CD4-positive, alpha-beta T cell treated with Interleukin-6 for 4 hours (primary cell): Measurements from ENCODE around the gene CP.

Experiments used
- DNase-seq: peaks from one replicate; pipeline ENCODE4 v3.0.0-alpha.2; 2020; ENCODE audit warnings: mixed read lengths

Gene CP

GRCh38 chr3:149180057-149180573 is 41.5 kb downstream of the CP start:
- no peak for DNase-seq

DNA sequence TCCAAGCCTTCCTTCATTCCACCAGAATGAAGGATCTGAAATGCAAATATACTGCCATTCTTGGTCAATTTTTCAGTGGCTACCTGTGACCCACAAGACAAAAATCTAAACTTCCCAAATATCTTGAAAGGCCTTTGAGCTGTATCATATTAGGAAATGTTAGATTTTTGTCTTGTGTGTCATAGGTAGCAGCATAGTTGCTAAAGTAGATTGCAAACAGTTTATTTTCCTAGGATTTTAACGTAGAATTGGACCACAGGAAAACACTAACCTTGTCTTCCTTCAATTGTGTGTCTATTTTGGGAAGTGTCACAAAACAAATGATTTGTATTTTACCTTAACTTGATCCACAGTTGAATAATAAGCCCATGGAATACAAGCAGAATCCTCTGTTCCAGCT is 42.4 kb downstream of the CP start:
- DNase-seq, result no peak

DNA sequence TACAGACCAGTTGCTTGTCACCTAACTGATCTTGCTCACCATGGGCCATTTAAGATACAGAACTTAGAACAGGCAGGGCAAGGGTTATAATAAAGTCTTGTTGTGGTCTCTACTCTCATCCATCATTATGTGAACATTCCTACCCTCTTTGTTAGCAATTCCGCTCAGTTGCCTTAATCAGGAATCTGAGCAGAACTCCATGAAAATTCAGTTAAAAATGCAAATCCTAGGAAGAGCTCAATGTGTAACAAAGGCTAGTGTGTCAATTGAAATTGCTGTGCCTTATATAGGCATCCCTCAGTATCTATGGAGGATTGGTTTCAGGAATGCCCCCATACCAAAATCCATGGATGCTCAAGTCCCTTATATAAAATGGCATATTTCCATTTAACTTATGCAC is 44.5 kb downstream of the CP start:
- no peak for DNase-seq

DNA sequence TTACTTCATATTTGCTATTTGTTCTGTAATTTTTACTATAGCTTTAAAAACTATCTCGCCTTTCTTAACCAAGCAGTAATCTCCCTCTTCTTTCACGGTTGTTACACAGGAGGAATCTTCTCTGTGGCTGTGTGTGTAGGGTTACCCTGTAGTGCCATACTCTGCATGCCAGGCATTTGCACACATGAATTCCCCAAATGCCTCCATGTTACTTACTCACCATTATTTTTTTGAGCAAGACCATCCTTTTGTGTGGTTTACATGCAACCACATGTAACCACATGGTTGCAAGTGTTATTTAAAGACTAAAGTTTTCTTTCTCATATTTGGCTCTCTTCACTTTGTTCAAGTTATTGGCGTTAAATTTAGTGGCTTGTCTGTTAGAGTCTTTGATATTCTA is 46.7 kb downstream of the CP start:
- no peak for DNase-seq

DNA sequence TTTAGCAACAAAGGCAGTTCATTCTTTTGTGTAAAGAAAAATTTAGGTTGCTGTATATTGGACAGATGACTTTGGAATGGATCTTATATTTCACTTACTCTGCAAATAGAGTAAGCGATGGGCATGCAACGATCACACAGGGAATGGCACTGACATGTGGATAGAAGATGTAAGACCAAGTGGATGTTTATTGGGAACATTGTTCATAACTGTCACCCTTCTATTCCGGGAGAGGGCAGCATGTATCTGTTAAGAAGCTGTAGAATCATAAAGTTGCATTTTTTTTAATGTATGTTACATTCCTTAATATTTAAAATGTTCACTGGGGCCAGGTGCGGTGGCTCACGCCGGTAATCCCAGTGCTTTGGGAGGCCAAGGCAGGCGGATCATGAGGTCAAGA is 51.0 kb downstream of the CP start:
- DNase-seq, result no peak

DNA sequence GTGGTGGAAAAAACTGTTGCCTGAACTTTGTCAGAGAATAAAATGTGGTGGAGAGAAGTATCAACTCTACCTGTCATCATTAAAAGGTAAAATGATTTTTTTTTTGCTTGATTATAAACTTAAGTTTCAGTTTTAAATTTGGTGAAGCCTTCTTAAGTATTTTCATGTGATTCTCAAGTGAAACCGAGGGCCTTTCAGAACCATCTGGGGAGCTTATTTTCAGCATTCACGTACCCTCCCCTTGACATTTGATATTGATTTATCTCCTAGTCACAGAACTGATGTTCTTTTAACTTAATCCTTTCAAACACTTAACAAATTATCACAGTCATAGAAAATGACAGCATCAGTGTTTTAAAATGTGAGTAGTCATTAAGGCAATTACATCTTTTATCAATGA is 53.7 kb downstream of the CP start:
- DNase-seq, result no peak

DNA sequence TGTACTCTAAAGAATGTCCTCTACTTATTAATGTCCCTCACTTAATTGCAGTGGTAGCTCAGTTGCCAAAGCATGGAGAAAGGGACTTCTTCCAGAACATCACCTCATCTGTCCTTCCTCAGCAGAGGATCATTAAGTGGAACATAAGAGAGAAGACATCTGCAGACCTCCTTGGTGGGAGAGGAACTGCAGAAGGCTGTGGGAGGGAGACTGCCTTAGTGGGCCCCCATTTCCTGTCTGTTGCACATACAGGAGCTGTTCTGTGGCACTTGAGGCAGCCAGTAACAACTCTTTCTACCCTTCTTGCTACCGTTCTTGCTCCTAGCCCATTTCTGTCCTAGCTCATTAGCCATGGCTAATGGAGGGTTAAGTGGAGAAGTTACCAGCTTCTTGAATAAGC is 58.6 kb downstream of the CP start:
- no peak for DNase-seq

DNA sequence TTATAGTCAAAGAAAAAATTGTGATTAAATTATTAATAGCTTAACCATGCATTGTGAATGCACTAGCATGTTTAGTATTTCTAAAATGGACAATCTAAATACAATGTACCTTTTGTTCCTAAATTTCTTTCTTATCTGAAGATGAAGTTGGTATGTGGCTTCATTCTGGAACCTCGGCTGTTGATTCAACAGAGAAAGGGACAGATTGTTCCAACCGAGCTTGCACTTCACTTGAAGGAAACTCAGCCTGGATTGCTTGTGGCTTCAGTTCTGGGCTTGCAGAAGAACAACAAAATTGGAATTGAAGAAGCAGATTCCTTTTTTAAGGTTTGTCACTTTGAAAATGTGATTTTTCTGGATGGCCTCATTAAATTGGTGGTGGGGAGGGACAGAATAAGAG is 59.6 kb downstream of the CP start:
- no peak for DNase-seq

DNA sequence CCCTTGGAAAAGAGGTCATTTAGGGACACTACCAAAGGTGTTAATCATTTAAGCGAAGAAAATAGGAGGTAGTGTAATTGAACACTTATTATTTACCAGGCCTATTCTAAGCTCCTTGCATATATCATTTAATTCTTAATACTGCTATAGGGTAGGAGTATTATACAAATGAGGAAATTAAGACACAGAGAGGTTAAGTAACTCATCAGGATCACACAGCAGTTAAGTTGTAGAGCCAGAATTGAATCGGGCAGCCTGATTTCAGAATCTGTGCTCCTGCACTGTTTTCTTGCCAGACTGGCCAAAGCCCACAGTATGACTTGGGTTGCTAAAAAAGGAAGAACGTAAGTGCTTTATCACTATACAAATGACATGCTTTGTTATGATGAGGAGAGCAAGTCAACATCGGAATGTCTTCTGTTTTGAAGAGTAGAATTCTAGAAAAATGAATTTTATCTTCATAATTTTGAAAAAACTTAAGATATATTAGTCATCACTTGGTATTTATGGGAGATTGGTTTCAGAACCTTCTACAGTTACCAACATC is 60.8 kb downstream of the CP start:
- no peak for DNase-seq

- DNase-seq, result no peak
Observed at GRCh38 chr3:149153402-149153801, 68.2 kb downstream of the CP start.

GRCh38 chr3:149152420-149152819 is 69.2 kb downstream of the CP start:
- no peak for DNase-seq

- DNase-seq, result no peak
Observed at GRCh38 chr3:149151843-149152242, 69.8 kb downstream of the CP start.

DNA sequence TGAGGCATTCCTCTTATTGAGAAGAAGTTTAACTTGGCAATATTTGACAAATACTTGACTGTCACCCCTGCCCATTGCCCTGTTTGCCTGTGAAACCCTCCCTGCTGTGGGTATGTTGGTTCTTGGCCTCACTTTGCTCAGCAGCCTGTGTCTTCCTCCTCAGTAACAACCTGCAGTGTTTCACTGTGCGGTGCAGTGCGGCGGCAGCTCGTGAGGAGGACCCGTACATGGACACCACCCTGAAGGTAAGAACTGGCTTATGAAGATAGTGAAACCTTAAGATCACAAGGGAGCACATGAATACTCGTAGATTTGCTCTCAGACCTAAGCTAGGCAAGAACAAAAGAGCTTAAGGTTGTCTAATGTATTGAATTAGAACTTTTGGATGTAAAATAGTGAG is 71.2 kb downstream of the CP start:
- no peak for DNase-seq

DNA sequence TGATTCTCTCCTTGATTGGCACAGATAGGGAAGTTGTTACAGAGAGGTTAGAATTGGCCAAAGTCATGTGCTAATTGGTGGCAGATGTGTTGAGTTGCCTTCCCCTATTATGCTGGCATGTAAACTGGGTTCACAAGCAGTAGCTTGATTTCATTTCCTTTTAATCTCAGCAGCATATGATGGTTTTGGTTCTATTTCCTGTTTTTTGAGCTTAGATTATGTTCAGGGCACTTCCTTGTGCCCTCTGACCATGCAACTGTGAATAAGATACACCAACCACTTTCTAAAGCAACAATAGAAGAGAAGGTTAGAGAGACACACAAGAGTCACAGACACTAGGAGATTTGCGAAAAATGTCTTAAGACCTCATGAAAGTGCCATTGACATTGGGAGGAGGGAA is 75.7 kb downstream of the CP start:
- no peak for DNase-seq

DNA sequence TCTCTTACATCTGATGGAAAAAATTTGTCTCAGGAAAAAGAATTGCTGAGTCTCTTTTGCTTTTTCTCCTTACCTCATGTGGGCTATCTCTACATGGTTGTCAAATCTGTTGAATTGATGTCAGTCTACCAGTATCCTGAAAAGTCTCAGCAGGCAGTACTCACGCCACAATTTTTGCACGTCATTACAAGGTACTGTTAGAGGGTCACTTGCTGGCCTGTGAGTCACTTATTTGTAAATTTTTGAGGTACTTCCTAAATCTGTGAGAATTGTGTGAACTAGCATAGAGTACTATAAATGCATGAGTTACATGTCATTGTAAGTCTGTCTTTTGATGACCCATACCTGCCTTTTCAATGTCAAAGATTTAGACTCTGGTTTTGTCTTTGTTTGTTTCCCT is 76.3 kb downstream of the CP start:
- no peak for DNase-seq

GRCh38 chr3:149142682-149143081 is 78.9 kb downstream of the CP start:
- DNase-seq, result no peak

DNA sequence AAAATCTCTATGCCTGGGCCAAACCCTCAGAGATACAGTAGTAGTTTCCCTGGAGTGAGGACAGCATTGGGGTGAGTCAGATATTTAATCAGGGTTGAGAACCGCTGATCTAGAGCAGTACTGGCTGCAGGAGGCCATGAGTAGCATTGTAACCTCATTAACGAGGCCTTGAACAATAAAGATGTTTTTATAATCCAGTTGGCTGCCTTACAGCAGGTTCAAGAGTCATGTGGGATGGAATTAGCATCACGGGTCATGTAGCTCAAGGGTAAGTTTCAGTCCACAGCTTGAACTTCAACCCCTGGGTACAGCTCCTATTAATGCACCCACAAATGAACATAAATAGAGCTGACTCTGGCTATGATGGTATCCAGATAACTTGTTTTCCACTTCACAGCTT is 87.1 kb downstream of the CP start:
- DNase-seq, result no peak

- no peak for DNase-seq
Observed at GRCh38 chr3:149131589-149131988, 90.0 kb downstream of the CP start.

DNA sequence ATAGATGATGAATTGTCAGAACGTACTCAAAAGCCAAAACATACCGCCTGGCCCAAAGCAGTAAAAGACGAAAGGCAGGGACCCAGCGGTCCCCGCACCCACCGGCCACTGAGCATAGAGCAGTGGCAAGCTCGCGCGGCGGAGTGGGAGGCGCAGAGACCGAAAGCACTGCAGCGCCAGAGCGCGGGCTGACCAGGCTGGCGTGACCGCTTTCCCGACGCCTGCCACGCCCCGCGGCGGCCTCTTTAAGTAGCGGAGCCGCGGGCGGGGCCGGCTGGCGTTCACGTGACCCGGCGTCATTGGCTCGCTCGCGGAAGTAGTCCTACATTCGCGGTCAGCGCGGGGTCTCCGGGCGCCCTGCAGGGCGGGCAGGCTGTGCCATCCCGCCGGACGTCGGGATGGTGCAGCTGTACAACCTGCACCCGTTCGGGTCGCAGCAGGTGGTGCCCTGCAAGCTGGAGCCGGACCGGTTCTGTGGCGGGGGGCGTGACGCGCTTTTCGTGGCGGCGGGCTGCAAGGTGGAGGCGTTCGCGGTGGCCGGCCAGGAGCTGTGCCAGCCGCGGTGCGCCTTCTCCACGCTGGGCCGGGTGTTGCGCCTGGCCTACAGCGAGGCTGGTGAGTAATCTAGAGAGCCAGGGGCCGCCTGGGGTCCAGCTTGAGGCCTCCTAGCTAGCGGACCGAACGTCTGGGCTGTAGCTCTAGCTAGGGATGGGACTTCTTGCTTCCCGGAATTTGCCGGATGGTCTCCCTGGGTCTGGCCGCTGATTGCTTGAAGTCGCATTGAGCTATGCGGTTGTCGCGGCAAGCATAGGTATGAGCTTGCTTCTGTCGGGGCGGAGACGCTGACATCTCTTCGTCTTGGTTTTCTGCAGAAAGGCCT is 92.1 kb downstream of the CP start, which contains the start of gene HPS3:
TSS of gene HPS3 (plus strand) at position 313 of the 880 bp plus-strand sequence. CDS start at position 399, 86 bp downstream.
- peak; percentile 86 for DNase-seq

- DNase-seq, result no peak
Observed at GRCh38 chr3:149128821-149129220, 92.8 kb downstream of the CP start.

- no peak for DNase-seq
Observed at GRCh38 chr3:149122721-149123578, 98.7 kb downstream of the CP start.
